NAMALWA (cell line): ENCODE measurements around the gene APOBEC3G.

Source experiments
- DNase-seq: peaks from one replicate; pipeline ENCODE4 v3.0.0-alpha.2; 2015; ENCODE audit warnings: low spot score

The APOBEC3G gene

GRCh38 chr22:39092111-39092862 lies 15.2 kb downstream of the APOBEC3G start:
- no peak for DNase-seq

- DNase-seq, result no peak
Measured at GRCh38 chr22:39094717-39095389, 17.8 kb downstream of the APOBEC3G start.

GRCh38 chr22:39095971-39096370 lies 18.9 kb downstream of the APOBEC3G start:
- DNase-seq, result no peak

GRCh38 chr22:39097098-39098020 lies 20.3 kb downstream of the APOBEC3G start, which contains the start of gene APOBEC3H:
Gene APOBEC3H, plus strand, starts transcription at chr22:39097244. Its CDS starts 3,035 bp downstream, at chr22:39100279.
- DNase-seq, result no peak

- no peak for DNase-seq
Measured at GRCh38 chr22:39098026-39098425, 21.0 kb downstream of the APOBEC3G start.

- DNase-seq, result no peak
Measured at GRCh38 chr22:39098576-39098975, 21.5 kb downstream of the APOBEC3G start.

- no peak for DNase-seq
Measured at GRCh38 chr22:39101226-39101625, 24.2 kb downstream of the APOBEC3G start.

- no peak for DNase-seq
Measured at GRCh38 chr22:39103431-39103830, 26.4 kb downstream of the APOBEC3G start.

- DNase-seq, result no peak
Measured at GRCh38 chr22:39106326-39106725, 29.3 kb downstream of the APOBEC3G start.

- DNase-seq, result no peak
Measured at GRCh38 chr22:39108487-39108886, 31.4 kb downstream of the APOBEC3G start.

GRCh38 chr22:39109361-39109760 lies 32.3 kb downstream of the APOBEC3G start:
- no peak for DNase-seq

GRCh38 chr22:39110631-39111561 lies 33.8 kb downstream of the APOBEC3G start:
- DNase-seq, result no peak

GRCh38 chr22:39114112-39114511 lies 37.0 kb downstream of the APOBEC3G start:
- DNase-seq, result no peak

GRCh38 chr22:39115570-39115969 lies 38.5 kb downstream of the APOBEC3G start:
- DNase-seq, result no peak

GRCh38 chr22:39115977-39116621 lies 39.0 kb downstream of the APOBEC3G start:
- DNase-seq, result no peak

GRCh38 chr22:39117585-39118191 lies 40.6 kb downstream of the APOBEC3G start:
- DNase-seq, result peak; percentile 74

- DNase-seq, result no peak
Measured at GRCh38 chr22:39120983-39121382, 43.9 kb downstream of the APOBEC3G start.

GRCh38 chr22:39122772-39123470 lies 45.8 kb downstream of the APOBEC3G start:
- no peak for DNase-seq

- DNase-seq, result no peak
Measured at GRCh38 chr22:39123751-39124581, 46.9 kb downstream of the APOBEC3G start.
